ENCODE measurements around the gene PADI3. TPM values are rescaled to one million over a fixed set of nuclear protein-coding genes. Genes with fewer than 3 reads are reported as not detected.

PADI3 gene
- polyA plus RNA-seq, 4 donors = 0.01 to 0.04 TPM; not detected in 2

- FAIRE-seq (no peak), DNase-seq (no peak)
- Histone ChIP-seq H3K4me3 (ENCODE audit: low read depth in 1 of 3, low read length in 3 of 3) (no peak overlapping the region), H3K27ac (ENCODE audit: low read depth in 1 of 3, low read length in 2 of 3) (no peak overlapping the region), H3K4me1 (ENCODE audit: control insufficient read depth in 3 of 3, insufficient read depth in 2 of 3, low read depth in 1 of 3, low read length in 2 of 3) (no peaks in the 10 kb centered on the region), H3K36me3 (ENCODE audit: control insufficient read depth in 3 of 3, insufficient read depth in 2 of 3, low read depth in 1 of 3, low read length in 3 of 3) (no peaks in the 10 kb centered on the region), H3K27me3 (ENCODE audit: control insufficient read depth in 3 of 3, insufficient read depth in 3 of 3, low read length in 3 of 3) (peaks cover 0 to 4% (median 0%) of the 10 kb centered on the region in 3 donors), H3K9me3 (ENCODE audit: control insufficient read depth in 2 of 2, insufficient read depth in 1 of 2, low read depth in 1 of 2, low read length in 1 of 2) (no peaks in the 10 kb centered on the region)
- 85 to 92% (median 90%) methylated on average over 5 of the region's 5 CpGs for WGBS, 3 donors
Measured at GRCh38 chr1:17287130-17287776, 38.4 kb downstream of the PADI3 start.

GRCh38 chr1:17289721-17290120, 40.8 kb downstream of the PADI3 start:
- no peak overlapping the region for H3K4me3 ChIP-seq (ENCODE audit: low read depth in 1 of 3, low read length in 3 of 3)
- H3K36me3 ChIP-seq (ENCODE audit: control insufficient read depth in 3 of 3, insufficient read depth in 2 of 3, low read depth in 1 of 3, low read length in 3 of 3) = no peaks in the 10 kb centered on the region
- 27 to 41% (median 36%) methylated on average over 2 of the region's 2 CpGs for WGBS, 3 donors
- no peak for FAIRE-seq
- H3K4me1 ChIP-seq (ENCODE audit: control insufficient read depth in 3 of 3, insufficient read depth in 2 of 3, low read depth in 1 of 3, low read length in 2 of 3) = no peaks in the 10 kb centered on the region
- H3K27me3 ChIP-seq (ENCODE audit: control insufficient read depth in 3 of 3, insufficient read depth in 3 of 3, low read length in 3 of 3) = peaks cover 0 to 4% (median 0%) of the 10 kb centered on the region in 3 donors
- H3K27ac ChIP-seq (ENCODE audit: low read depth in 1 of 3, low read length in 2 of 3) = no peak overlapping the region
- no peak for DNase-seq
- H3K9me3 ChIP-seq (ENCODE audit: control insufficient read depth in 2 of 2, insufficient read depth in 1 of 2, low read depth in 1 of 2, low read length in 1 of 2) = no peaks in the 10 kb centered on the region

- DNase-seq = no peak
- H3K27me3 ChIP-seq (ENCODE audit: control insufficient read depth in 3 of 3, insufficient read depth in 3 of 3, low read length in 3 of 3) = peaks cover 0 to 4% (median 0%) of the 10 kb centered on the region in 3 donors
- H3K27ac ChIP-seq (ENCODE audit: low read depth in 1 of 3, low read length in 2 of 3) = no peak overlapping the region
- no peak overlapping the region for H3K4me3 ChIP-seq (ENCODE audit: low read depth in 1 of 3, low read length in 3 of 3)
- H3K36me3 ChIP-seq (ENCODE audit: control insufficient read depth in 3 of 3, insufficient read depth in 2 of 3, low read depth in 1 of 3, low read length in 3 of 3) = no peaks in the 10 kb centered on the region
- H3K4me1 ChIP-seq (ENCODE audit: control insufficient read depth in 3 of 3, insufficient read depth in 2 of 3, low read depth in 1 of 3, low read length in 2 of 3) = no peaks in the 10 kb centered on the region
- H3K9me3 ChIP-seq (ENCODE audit: control insufficient read depth in 2 of 2, insufficient read depth in 1 of 2, low read depth in 1 of 2, low read length in 1 of 2) = no peaks in the 10 kb centered on the region
- FAIRE-seq = no peak
- 84 to 88% (median 85%) methylated on average over 3 of the region's 3 CpGs for WGBS, 3 donors
Measured at GRCh38 chr1:17290553-17290952, 41.7 kb downstream of the PADI3 start.

GRCh38 chr1:17292299-17293160, 43.6 kb downstream of the PADI3 start:
- Histone ChIP-seq H3K27me3 (ENCODE audit: control insufficient read depth in 3 of 3, insufficient read depth in 3 of 3, low read length in 3 of 3) (peaks cover 0 to 4% (median 3%) of the 10 kb centered on the region in 3 donors), H3K4me3 (ENCODE audit: low read depth in 1 of 3, low read length in 3 of 3) (no peak overlapping the region), H3K9me3 (ENCODE audit: control insufficient read depth in 2 of 2, insufficient read depth in 1 of 2, low read depth in 1 of 2, low read length in 1 of 2) (no peaks in the 10 kb centered on the region), H3K36me3 (ENCODE audit: control insufficient read depth in 3 of 3, insufficient read depth in 2 of 3, low read depth in 1 of 3, low read length in 3 of 3) (no peaks in the 10 kb centered on the region), H3K4me1 (ENCODE audit: control insufficient read depth in 3 of 3, insufficient read depth in 2 of 3, low read depth in 1 of 3, low read length in 2 of 3) (no peaks in the 10 kb centered on the region), H3K27ac (ENCODE audit: low read depth in 1 of 3, low read length in 2 of 3) (no peak overlapping the region)
- no peak for DNase-seq
- WGBS, 3 donors = 24 to 59% (median 38%) methylated on average over 7 of the region's 7 CpGs
- no peak for FAIRE-seq

- no peak overlapping the region for H3K27ac ChIP-seq (ENCODE audit: low read depth in 1 of 3, low read length in 2 of 3)
- WGBS, 3 donors = 54 to 59% (median 58%) methylated on average over 14 of the region's 14 CpGs
- H3K36me3 ChIP-seq (ENCODE audit: control insufficient read depth in 3 of 3, insufficient read depth in 2 of 3, low read depth in 1 of 3, low read length in 3 of 3) = no peaks in the 10 kb centered on the region
- H3K4me3 ChIP-seq (ENCODE audit: low read depth in 1 of 3, low read length in 3 of 3) = no peak overlapping the region
- no peak for FAIRE-seq
- peaks cover 0 to 4% (median 3%) of the 10 kb centered on the region in 3 donors for H3K27me3 ChIP-seq (ENCODE audit: control insufficient read depth in 3 of 3, insufficient read depth in 3 of 3, low read length in 3 of 3)
- H3K9me3 ChIP-seq (ENCODE audit: control insufficient read depth in 2 of 2, insufficient read depth in 1 of 2, low read depth in 1 of 2, low read length in 1 of 2) = no peaks in the 10 kb centered on the region
- no peaks in the 10 kb centered on the region for H3K4me1 ChIP-seq (ENCODE audit: control insufficient read depth in 3 of 3, insufficient read depth in 2 of 3, low read depth in 1 of 3, low read length in 2 of 3)
- no peak for DNase-seq
Measured at GRCh38 chr1:17293681-17294425, 45.0 kb downstream of the PADI3 start.

- H3K4me3 ChIP-seq (ENCODE audit: low read depth in 1 of 3, low read length in 3 of 3) = no peak overlapping the region
- FAIRE-seq (no peak), DNase-seq (no peak)
- H3K4me1 ChIP-seq (ENCODE audit: control insufficient read depth in 3 of 3, insufficient read depth in 2 of 3, low read depth in 1 of 3, low read length in 2 of 3) = no peaks in the 10 kb centered on the region
- no peaks in the 10 kb centered on the region for H3K9me3 ChIP-seq (ENCODE audit: control insufficient read depth in 2 of 2, insufficient read depth in 1 of 2, low read depth in 1 of 2, low read length in 1 of 2)
- peaks cover 0 to 4% (median 3%) of the 10 kb centered on the region in 3 donors for H3K27me3 ChIP-seq (ENCODE audit: control insufficient read depth in 3 of 3, insufficient read depth in 3 of 3, low read length in 3 of 3)
- H3K36me3 ChIP-seq (ENCODE audit: control insufficient read depth in 3 of 3, insufficient read depth in 2 of 3, low read depth in 1 of 3, low read length in 3 of 3) = no peaks in the 10 kb centered on the region
- no peak overlapping the region for H3K27ac ChIP-seq (ENCODE audit: low read depth in 1 of 3, low read length in 2 of 3)
- WGBS, 3 donors = 36 to 69% (median 62%) methylated on average over 4 of the region's 4 CpGs
Measured at GRCh38 chr1:17295292-17295691, 46.4 kb downstream of the PADI3 start.

- Histone ChIP-seq H3K4me1 (ENCODE audit: control insufficient read depth in 3 of 3, insufficient read depth in 2 of 3, low read depth in 1 of 3, low read length in 2 of 3) (no peaks in the 10 kb centered on the region), H3K27me3 (ENCODE audit: control insufficient read depth in 3 of 3, insufficient read depth in 3 of 3, low read length in 3 of 3) (peaks cover 0 to 3% (median 0%) of the 10 kb centered on the region in 3 donors), H3K36me3 (ENCODE audit: control insufficient read depth in 3 of 3, insufficient read depth in 2 of 3, low read depth in 1 of 3, low read length in 3 of 3) (no peaks in the 10 kb centered on the region), H3K27ac (ENCODE audit: low read depth in 1 of 3, low read length in 2 of 3) (no peak overlapping the region), H3K4me3 (ENCODE audit: low read depth in 1 of 3, low read length in 3 of 3) (no peak overlapping the region), H3K9me3 (ENCODE audit: control insufficient read depth in 2 of 2, insufficient read depth in 1 of 2, low read depth in 1 of 2, low read length in 1 of 2) (peaks cover 0 to 3% of the 10 kb centered on the region in 2 donors)
- FAIRE-seq (no peak), DNase-seq (no peak)
- WGBS, 3 donors = 80 to 90% (median 83%) methylated on average over 5 of the region's 5 CpGs
Measured at GRCh38 chr1:17296086-17296485, 47.2 kb downstream of the PADI3 start.

GRCh38 chr1:17297991-17298390, 49.1 kb downstream of the PADI3 start:
- no peak overlapping the region for H3K27ac ChIP-seq (ENCODE audit: low read depth in 1 of 3, low read length in 2 of 3)
- no peaks in the 10 kb centered on the region for H3K4me1 ChIP-seq (ENCODE audit: control insufficient read depth in 3 of 3, insufficient read depth in 2 of 3, low read depth in 1 of 3, low read length in 2 of 3)
- H3K36me3 ChIP-seq (ENCODE audit: control insufficient read depth in 3 of 3, insufficient read depth in 2 of 3, low read depth in 1 of 3, low read length in 3 of 3) = no peaks in the 10 kb centered on the region
- H3K9me3 ChIP-seq (ENCODE audit: control insufficient read depth in 2 of 2, insufficient read depth in 1 of 2, low read depth in 1 of 2, low read length in 1 of 2) = peaks cover 0 to 16% of the 10 kb centered on the region in 2 donors
- no peak overlapping the region for H3K4me3 ChIP-seq (ENCODE audit: low read depth in 1 of 3, low read length in 3 of 3)
- peaks cover 0 to 3% (median 0%) of the 10 kb centered on the region in 3 donors for H3K27me3 ChIP-seq (ENCODE audit: control insufficient read depth in 3 of 3, insufficient read depth in 3 of 3, low read length in 3 of 3)
- 73 to 77% (median 74%) methylated on average over 7 of the region's 7 CpGs for WGBS, 3 donors
- no peak for FAIRE-seq
- no peak for DNase-seq
